NCI-H1694 (cell line): ENCODE data around the gene DPYD.

Experiments used
- DNase-seq: peaks from one replicate; lab custom pipeline; 2025; lab: John Stamatoyannopoulos, UW

DPYD gene

GRCh38 chr1:97783751-97784150, 137.1 kb downstream of the DPYD start:
- no peak for DNase-seq

GRCh38 chr1:97781762-97782337, 139.0 kb downstream of the DPYD start:
- DNase-seq, result no peak

- DNase-seq, result no peak
Observed at GRCh38 chr1:97780884-97781283, 139.9 kb downstream of the DPYD start.

- no peak for DNase-seq
Observed at GRCh38 chr1:97778718-97779117, 142.1 kb downstream of the DPYD start.

- DNase-seq, result no peak
Observed at GRCh38 chr1:97770376-97770775, 150.5 kb downstream of the DPYD start.

- DNase-seq, result no peak
Observed at GRCh38 chr1:97767381-97767780, 153.5 kb downstream of the DPYD start.

- no peak for DNase-seq
Observed at GRCh38 chr1:97764991-97765390, 155.8 kb downstream of the DPYD start.

- DNase-seq, result no peak
Observed at GRCh38 chr1:97761637-97762036, 159.2 kb downstream of the DPYD start.

- no peak for DNase-seq
Observed at GRCh38 chr1:97759078-97759477, 161.8 kb downstream of the DPYD start.

GRCh38 chr1:97758541-97759057, 162.2 kb downstream of the DPYD start:
- no peak for DNase-seq

GRCh38 chr1:97745912-97746311, 174.9 kb downstream of the DPYD start:
- DNase-seq, result no peak

- DNase-seq, result no peak
Observed at GRCh38 chr1:97744977-97745376, 175.9 kb downstream of the DPYD start.

- no peak for DNase-seq
Observed at GRCh38 chr1:97743129-97743528, 177.7 kb downstream of the DPYD start.

- no peak for DNase-seq
Observed at GRCh38 chr1:97740891-97741290, 179.9 kb downstream of the DPYD start.

GRCh38 chr1:97739596-97740103, 181.2 kb downstream of the DPYD start:
- DNase-seq, result no peak

GRCh38 chr1:97738270-97738669, 182.6 kb downstream of the DPYD start:
- no peak for DNase-seq

- no peak for DNase-seq
Observed at GRCh38 chr1:97730271-97730670, 190.6 kb downstream of the DPYD start.

GRCh38 chr1:97728436-97728835, 192.4 kb downstream of the DPYD start:
- DNase-seq, result no peak

- no peak for DNase-seq
Observed at GRCh38 chr1:97727029-97727428, 193.8 kb downstream of the DPYD start.

- no peak for DNase-seq
Observed at GRCh38 chr1:97726386-97726785, 194.4 kb downstream of the DPYD start.

GRCh38 chr1:97721221-97721620, 199.6 kb downstream of the DPYD start:
- DNase-seq, result no peak

GRCh38 chr1:97712980-97713379, 207.9 kb downstream of the DPYD start:
- DNase-seq, result no peak

GRCh38 chr1:97711858-97712257, 209.0 kb downstream of the DPYD start:
- no peak for DNase-seq

GRCh38 chr1:97693601-97694000, 227.2 kb downstream of the DPYD start:
- no peak for DNase-seq
